HUES6 (cell line): ENCODE results near the gene CD44.

Source experiments
- H3K27ac ChIP-seq: 2 replicates; pipeline ENCODE4 v1.7.0; 2013; ENCODE audit warnings: low read depth, mild to moderate bottlenecking, low read length, inconsistent platforms
- H3K27me3 ChIP-seq: 2 replicates; pipeline ENCODE4 v1.6.1; 2013; ENCODE audit warnings: low read length; ENCODE audit not compliant: control insufficient read depth, insufficient read depth
- H3K36me3 ChIP-seq: 2 replicates; pipeline ENCODE4 v1.6.1; 2013; ENCODE audit warnings: low read length; ENCODE audit not compliant: control insufficient read depth, insufficient read depth
- H3K4me1 ChIP-seq: 2 replicates; pipeline ENCODE4 v1.6.1; 2013; ENCODE audit warnings: low read length; ENCODE audit not compliant: control insufficient read depth, insufficient read depth
- H3K4me3 ChIP-seq: 2 replicates; pipeline ENCODE4 v1.5.1; 2013; ENCODE audit warnings: low read depth, low read length
- H3K9ac ChIP-seq: one replicate; pipeline ENCODE4 v1.6.1; 2013; ENCODE audit warnings: mild to moderate bottlenecking, low read length
- H3K9me3 ChIP-seq: 2 replicates; pipeline ENCODE4 v1.6.1; 2013; ENCODE audit warnings: low read depth, low read length; ENCODE audit not compliant: control insufficient read depth, insufficient read depth

Gene CD44

GRCh38 chr11:35169754-35170153, 30.8 kb downstream of the CD44 start:
- no peak overlapping the region for H3K4me3 ChIP-seq
- no peak overlapping the region for H3K9ac ChIP-seq
- H3K27ac ChIP-seq = no peak overlapping the region
- H3K9me3 ChIP-seq = no peaks in the 10 kb centered on the region
- no peaks in the 10 kb centered on the region for H3K36me3 ChIP-seq
- H3K4me1 ChIP-seq = peaks cover 20% of the 10 kb centered on the region
- H3K27me3 ChIP-seq = no peaks in the 10 kb centered on the region

- Histone ChIP-seq H3K36me3 (no peaks in the 10 kb centered on the region), H3K9me3 (no peaks in the 10 kb centered on the region), H3K27me3 (no peaks in the 10 kb centered on the region), H3K4me3 (no peak overlapping the region), H3K27ac (no peak overlapping the region), H3K9ac (no peak overlapping the region), H3K4me1 (peaks cover 22% of the 10 kb centered on the region)
Measured at GRCh38 chr11:35170503-35170902, 31.5 kb downstream of the CD44 start.

GRCh38 chr11:35171226-35171625, 32.3 kb downstream of the CD44 start:
- Histone ChIP-seq H3K27ac (no peak overlapping the region), H3K4me3 (no peak overlapping the region), H3K36me3 (no peaks in the 10 kb centered on the region), H3K9ac (no peak overlapping the region), H3K27me3 (no peaks in the 10 kb centered on the region), H3K9me3 (no peaks in the 10 kb centered on the region), H3K4me1 (peaks cover 22% of the 10 kb centered on the region)

DNA sequence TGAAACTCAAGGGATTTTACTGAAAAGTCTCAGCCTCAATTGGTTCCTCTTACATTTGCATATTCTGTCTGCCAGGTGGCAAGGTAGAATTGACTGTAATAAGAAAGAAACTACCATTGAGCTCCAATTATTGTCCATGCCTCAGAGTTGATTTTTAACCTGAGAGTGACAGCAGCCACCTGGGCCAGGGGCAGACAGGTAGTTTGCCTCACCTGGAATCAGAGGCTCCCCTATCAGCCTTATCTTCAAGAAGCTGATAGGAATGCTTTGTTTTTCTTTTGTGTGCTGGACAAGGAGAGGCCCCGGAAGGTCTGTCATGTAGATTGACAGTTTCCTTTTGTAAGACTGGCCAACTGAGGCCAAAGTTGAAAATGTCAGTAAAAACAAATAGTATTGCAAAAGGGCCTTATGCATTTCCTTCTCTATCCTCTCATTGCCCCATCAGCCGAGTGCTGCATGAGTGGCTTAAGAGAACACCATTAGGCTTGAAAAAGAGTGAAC, 34.1 kb downstream of the CD44 start:
- Histone ChIP-seq H3K4me3 (no peak overlapping the region), H3K4me1 (peaks cover 22% of the 10 kb centered on the region), H3K9me3 (no peaks in the 10 kb centered on the region), H3K36me3 (0 out of 2 replicates have a peak, but pooled peaks cover 5% of the 10 kb centered on the region), H3K27me3 (no peaks in the 10 kb centered on the region), H3K27ac (no peak overlapping the region), H3K9ac (no peak overlapping the region)

GRCh38 chr11:35173616-35174566, 34.9 kb downstream of the CD44 start:
- Histone ChIP-seq H3K4me3 (no peak overlapping the region), H3K4me1 (peaks cover 22% of the 10 kb centered on the region), H3K9me3 (no peaks in the 10 kb centered on the region), H3K27me3 (no peaks in the 10 kb centered on the region), H3K36me3 (peaks cover 5% of the 10 kb centered on the region; the same call in 1 of the 2 replicates), H3K9ac (no peak overlapping the region), H3K27ac (no peak overlapping the region)

- Histone ChIP-seq H3K4me1 (peaks cover 22% of the 10 kb centered on the region), H3K9ac (no peak overlapping the region), H3K4me3 (no peak overlapping the region), H3K27me3 (no peaks in the 10 kb centered on the region), H3K36me3 (peaks cover 5% of the 10 kb centered on the region; the same call in 1 of the 2 replicates), H3K27ac (no peak overlapping the region), H3K9me3 (no peaks in the 10 kb centered on the region)
Measured at GRCh38 chr11:35174666-35175065, 35.7 kb downstream of the CD44 start.

GRCh38 chr11:35177370-35177769, 38.4 kb downstream of the CD44 start:
- H3K36me3 ChIP-seq = peaks cover 10% of the 10 kb centered on the region; the same call in 1 of the 2 replicates
- no peak overlapping the region for H3K4me3 ChIP-seq
- H3K27ac ChIP-seq = no peak overlapping the region
- peaks cover 27% of the 10 kb centered on the region for H3K4me1 ChIP-seq
- no peaks in the 10 kb centered on the region for H3K27me3 ChIP-seq
- H3K9me3 ChIP-seq = no peaks in the 10 kb centered on the region
- H3K9ac ChIP-seq = no peak overlapping the region

DNA sequence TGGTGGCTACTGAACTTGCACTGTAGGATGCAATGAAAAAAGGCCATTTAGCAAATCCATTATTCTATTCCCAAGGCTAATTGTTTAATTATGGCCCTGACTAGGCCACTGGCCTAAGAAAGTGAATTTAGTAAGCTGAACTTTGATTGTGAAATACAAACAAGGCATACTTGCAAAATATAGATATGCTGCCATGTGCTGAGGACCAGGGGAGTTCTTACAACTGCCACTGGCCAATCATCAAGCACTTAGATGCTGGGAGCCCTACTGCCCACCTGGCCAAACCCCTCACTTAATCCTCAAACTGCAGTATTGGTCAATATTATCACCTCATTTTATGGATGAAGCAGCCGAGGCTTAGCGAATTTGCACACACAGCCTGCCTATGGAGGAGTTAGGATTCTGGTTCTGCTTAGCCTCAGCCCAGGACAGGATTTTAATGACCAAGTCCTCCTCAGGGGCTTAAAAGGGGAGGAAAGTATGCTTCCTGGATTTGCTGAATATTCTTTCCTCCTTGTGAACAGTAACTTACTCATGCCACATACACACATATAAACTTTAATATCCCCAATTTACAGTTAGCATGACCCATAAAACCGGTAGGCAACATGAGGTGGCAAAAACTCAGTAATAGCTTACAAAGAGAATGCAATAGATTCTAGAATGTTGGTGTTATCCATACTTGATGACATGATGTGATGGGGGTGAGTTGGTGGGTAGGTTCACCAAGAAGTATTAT, 39.3 kb downstream of the CD44 start:
- H3K9ac ChIP-seq = no peak overlapping the region
- H3K27me3 ChIP-seq = no peaks in the 10 kb centered on the region
- no peaks in the 10 kb centered on the region for H3K9me3 ChIP-seq
- H3K4me3 ChIP-seq = no peak overlapping the region
- peaks cover 10% of the 10 kb centered on the region; the same call in 1 of the 2 replicates for H3K36me3 ChIP-seq
- no peak overlapping the region for H3K27ac ChIP-seq
- H3K4me1 ChIP-seq = peaks cover 22% of the 10 kb centered on the region

GRCh38 chr11:35178873-35179272, 39.9 kb downstream of the CD44 start:
- Histone ChIP-seq H3K27me3 (no peaks in the 10 kb centered on the region), H3K36me3 (peaks cover 10% of the 10 kb centered on the region; the same call in 1 of the 2 replicates), H3K9me3 (no peaks in the 10 kb centered on the region), H3K27ac (no peak overlapping the region), H3K9ac (no peak overlapping the region), H3K4me3 (no peak overlapping the region), H3K4me1 (peaks cover 15% of the 10 kb centered on the region)

- Histone ChIP-seq H3K9ac (no peak overlapping the region), H3K27me3 (no peaks in the 10 kb centered on the region), H3K27ac (no peak overlapping the region), H3K36me3 (peaks cover 10% of the 10 kb centered on the region; the same call in 1 of the 2 replicates), H3K4me3 (no peak overlapping the region), H3K9me3 (no peaks in the 10 kb centered on the region), H3K4me1 (peaks cover 9% of the 10 kb centered on the region)
Measured at GRCh38 chr11:35179466-35180135, 40.6 kb downstream of the CD44 start.
